GM21526 (cell line): Measurements from ENCODE around the gene DDX27.
"Not testable (repeated sequence)": the region's sequence is repeated elsewhere in the genome, so short reads cannot be mapped to it uniquely, and the experiment has no call there.

Experiments
- ATAC-seq: cut with Tn5 transposase; IDR thresholded peaks from one replicate; pipeline ENCODE4 v1.9.1; 2021; ENCODE audit warnings: moderate library complexity; ENCODE audit not compliant: unreplicated experiment, low FRiP score

DDX27 gene, protein sequence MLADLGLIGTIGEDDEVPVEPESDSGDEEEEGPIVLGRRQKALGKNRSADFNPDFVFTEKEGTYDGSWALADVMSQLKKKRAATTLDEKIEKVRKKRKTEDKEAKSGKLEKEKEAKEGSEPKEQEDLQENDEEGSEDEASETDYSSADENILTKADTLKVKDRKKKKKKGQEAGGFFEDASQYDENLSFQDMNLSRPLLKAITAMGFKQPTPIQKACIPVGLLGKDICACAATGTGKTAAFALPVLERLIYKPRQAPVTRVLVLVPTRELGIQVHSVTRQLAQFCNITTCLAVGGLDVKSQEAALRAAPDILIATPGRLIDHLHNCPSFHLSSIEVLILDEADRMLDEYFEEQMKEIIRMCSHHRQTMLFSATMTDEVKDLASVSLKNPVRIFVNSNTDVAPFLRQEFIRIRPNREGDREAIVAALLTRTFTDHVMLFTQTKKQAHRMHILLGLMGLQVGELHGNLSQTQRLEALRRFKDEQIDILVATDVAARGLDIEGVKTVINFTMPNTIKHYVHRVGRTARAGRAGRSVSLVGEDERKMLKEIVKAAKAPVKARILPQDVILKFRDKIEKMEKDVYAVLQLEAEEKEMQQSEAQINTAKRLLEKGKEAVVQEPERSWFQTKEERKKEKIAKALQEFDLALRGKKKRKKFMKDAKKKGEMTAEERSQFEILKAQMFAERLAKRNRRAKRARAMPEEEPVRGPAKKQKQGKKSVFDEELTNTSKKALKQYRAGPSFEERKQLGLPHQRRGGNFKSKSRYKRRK

DNA sequence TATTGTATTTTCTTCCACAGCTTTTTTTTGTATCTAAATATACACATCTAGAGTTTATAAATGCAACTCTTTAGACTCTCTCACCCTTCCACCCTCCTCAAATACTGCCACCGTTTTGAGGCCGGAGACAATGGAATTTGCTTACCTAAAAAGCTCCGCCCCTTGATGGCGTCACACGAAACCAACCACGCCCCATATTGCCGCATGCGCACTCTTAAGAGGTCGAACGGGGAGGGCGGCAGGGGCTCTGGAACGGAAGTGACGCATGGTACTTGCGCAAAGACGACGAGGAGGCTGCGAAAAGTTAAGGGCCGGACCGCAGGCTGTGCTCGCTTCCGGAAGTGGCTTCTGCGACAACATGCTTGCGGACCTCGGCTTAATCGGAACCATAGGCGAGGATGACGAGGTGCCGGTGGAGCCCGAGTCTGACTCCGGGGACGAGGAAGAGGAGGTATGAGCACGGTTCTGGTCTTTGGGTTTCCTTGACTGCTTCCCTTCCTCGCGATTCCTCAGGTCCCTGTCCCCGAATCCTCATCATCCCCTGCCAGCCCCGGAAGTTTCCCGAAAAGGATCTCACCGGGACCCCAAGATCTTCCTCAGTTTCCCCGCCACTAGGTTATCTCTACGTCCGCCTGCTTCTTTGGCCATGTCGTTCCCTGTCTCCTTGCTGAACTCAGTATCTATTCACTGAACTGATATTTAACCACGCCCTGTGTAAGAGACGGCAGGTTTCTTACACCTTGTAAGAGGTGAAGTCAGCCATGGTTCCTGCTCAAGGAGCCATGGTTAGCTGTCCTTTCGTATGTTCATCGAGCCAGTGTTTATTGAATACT is at the start of gene DDX27:
Gene DDX27 (plus strand): TSS at position 326 of the 833 bp plus-strand sequence. CDS start 33 bp downstream, at position 359.
- peak; percentile 87 for ATAC-seq

DNA sequence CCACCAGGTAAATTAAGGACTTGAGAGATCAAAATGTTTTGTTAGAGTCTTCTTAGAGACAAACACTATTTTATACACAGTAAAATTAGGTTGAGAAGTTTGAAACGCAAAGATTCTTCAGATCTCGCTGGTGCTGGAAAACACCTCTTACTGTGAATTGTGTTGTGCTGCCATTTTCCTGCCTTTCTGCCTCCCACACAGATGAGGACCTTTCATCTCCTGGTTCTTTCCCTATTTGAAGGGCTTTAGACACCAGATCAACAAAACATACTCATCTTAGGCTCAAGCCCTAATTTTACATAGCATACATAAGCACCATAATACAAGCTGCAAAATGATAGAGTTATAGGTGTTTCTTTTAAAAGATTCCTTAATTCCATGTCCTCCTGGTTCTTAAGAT is 49.7 kb upstream of the DDX27 start:
- no peak for ATAC-seq

DNA sequence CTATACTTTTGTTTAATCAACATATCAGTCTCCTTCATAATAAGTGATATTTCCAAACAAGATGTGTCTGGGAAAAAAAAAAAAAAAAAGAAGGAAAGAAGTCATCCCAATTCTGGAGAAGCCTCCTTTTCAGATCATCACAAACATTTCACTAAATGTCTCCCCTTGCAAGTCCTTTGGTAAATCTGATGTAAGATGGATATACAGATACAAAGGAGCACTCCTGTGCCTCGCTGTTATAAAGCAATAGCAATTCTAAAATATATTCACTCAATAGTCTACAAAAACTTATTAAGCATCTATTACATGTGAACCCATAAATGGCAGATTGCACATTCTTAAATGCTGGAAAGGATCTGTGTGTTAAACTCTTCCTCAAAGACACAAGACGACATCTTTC is 48.5 kb upstream of the DDX27 start:
- ATAC-seq = no peak

DNA sequence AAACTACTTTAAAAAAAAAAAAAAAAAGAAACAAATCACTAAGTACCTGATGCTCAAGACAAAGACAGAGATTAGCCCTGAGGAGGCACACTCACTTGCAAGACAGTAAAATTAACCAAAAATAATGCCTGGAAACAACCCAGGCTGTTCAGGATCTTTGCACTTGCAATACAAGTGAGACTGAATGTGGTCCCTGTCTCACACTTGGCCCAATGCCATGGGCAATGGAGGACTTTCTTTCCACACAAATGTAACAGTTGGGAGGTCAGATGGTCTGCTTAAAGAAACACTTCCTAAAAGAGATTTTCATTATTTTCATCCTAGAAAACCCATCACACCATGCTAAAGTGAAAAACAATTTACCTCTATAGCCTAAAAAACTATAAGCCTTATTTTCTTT is 47.3 kb upstream of the DDX27 start:
- ATAC-seq = no peak

DNA sequence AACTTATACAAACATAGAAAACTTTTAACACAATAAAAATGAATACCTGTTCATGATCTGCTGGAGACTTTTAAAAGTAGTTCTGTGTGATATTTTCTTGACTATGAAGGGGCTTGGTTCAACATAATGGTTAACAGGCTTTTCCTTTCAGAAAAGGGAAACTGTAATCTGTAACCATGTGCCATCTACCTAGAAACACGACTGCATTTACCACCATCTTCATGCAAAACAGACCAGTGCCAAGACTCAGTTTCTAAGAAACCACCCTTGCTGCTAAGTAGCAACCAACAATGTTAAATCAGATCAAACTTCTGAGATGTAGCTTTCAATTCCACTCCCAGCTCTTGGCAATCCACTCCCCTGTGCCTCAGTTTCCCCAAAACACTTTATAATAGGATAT is 46.8 kb upstream of the DDX27 start:
- ATAC-seq = no peak

DNA sequence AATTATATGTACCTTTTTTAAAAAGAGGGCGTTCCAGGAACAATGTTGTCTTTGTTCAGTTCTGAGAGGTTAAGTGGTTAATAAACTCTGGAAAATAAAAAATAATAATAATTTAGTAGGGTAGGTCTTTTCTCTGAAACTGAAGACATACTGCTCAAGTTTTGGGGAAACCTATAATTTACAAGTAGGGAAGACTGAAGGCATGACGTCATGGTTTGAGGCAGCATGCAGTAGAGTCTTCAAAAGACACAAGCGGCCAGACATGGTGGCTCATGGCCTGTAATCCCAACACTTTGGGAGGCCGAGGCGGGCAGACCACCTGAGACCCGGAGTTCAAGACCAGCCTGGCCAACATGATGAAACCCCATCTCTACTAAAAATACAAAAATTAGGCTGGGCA is 45.0 kb upstream of the DDX27 start:
- no peak for ATAC-seq

DNA sequence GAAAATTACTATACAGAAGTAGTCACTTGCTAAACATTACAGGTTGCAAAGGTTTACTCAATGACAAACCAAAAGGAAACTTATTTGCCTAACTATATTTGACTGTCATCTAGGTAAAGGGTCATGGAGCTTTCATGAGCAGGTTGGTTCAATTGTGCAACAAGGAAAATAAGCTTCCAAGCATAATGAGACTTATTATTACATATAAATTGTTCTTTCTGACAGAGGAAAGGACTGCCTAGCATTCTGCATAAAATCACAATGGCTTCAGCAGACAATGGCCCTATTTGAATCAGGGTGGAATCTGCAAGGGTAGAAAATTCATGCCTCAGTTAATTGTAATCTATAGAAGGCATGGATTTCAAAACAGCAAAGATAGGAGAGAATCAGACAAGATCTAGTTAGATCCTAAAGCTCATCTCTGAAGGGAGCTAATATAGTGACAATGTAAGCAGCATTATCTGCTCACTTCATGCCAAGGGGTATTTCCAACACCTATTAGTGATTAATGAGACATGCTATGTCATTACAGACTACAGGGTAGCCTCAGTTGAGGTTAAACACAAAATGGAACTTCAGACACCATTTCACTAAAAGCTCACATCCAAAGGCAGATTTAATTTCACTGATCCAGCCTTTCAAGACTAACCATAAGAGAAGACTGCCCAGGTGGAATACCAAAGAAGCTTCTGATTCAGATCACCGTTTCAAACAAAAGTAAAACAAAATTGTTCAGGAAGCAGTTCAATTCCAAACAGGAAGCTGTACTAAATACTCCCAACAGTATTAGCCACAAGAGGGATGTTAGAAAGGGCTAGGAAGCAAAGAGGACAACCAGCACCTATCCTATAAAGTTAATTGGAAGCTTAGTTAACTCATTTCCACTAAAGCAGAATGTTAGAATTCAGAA is 39.6 kb upstream of the DDX27 start:
- ATAC-seq = no peak

DNA sequence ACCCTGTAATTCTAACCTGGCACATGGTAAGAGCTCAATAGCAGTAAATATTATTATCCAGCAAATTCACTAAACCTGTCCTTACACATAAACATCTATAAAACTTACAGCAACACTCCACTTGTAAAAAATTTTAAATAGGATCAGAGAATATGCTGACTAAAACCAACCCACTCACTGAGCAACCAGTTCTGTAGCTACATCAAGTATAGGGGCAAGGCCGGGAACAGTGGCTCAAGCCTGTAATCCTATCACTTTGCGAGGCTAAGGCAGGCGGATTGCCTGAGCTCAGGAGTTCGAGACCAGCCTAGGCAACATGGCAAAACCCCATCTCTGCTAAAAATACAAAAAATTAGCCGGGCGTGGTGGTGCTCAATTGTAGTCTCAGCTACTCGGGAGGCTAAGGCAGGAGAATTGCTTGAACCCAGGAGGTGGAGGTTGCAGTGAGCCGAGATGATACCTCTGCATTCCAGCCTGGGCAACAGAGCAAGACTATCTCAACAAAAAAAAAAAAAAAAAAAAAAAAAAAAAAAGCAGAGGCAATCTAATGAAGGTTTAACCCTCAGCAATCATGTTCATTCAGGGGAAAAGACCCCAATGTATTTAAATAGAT is 37.8 kb upstream of the DDX27 start:
- no peak for ATAC-seq

DNA sequence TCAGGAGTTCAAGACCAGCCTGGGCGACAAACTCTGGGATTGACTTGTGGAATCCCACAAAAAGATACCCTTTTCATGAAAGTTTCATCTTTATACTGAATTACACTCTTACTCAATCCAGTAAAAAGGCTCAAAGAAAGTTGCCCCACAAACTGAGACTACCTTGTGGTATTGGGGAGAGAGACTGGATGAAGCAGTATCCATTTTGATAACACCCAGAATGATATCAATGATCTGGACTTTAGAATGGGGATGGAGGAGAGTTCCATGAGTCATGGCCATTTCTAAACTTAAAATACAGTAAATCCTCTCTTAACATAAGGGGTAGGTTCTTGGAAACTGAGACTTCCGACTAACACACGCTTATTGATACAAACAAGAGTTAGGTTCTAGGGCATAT is 35.8 kb upstream of the DDX27 start:
- ATAC-seq = no peak

DNA sequence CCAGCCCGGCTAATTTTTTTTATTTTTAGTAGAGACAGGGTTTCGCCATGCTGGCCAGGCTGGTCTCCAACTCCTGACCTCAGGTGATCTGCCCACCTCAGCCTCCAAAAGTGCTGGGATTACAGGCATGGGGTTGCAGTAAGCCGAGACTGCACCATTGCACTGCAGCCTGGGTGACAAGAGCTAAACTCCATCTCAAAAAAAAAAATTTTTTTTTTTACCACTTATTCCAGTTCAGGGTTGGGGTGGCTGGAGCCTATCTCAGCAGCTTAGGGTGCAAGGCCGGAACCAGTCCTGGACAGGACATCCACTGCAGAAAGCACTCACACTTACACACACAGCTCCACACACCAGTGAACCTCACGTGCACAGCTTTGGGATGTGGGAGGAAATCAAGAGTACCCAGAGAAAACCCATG is 35.1 kb upstream of the DDX27 start:
- not testable (repeated sequence) for ATAC-seq

DNA sequence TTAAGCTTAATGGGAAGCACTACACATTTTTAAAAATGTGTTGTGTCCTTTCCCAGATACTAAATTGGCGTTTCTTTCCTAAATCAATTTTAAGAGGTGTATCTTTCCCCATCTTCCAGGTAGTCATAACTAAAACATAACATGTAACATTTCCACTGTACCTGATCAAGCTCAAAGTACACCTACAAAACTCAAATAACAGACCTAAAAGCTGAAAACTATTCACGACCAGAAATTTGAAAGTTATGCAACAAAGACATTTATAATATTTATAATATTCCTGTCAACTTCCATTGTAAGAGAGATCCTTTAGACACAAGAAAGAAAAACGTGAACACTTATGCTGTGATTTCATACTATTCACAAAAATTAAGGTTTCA is 34.5 kb upstream of the DDX27 start:
- ATAC-seq = no peak

DNA sequence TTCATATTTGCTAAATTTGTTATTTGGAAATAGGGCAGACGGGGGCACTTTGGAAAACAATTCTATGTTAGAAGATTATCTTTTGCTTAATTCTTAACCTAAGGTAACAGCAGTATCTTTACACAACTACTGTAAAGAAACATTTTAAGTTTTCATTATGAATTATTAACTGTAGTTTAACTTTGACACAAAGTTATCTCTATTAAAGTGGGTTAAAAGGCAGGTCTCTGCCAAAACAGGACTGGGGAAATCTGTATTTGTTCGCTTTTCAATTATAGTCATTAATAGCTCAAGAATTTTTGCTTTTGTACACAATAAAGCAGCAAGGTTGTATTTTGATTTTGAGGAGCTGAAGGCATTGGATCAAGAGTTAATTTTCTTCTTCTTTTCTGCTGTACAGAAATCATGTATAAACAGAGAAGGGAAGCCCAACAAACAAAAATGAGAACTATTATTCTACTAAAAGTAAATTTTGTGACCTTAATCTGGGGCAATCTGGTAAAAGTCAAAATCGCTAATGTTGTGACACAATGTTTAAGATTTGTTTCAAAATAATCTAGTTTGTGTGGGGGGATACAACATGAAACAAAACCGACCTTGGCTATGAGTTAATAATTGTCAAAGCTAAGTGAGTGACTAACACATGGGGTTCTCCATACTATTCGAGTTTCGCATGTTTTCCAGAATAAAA is 34.0 kb upstream of the DDX27 start:
- ATAC-seq = no peak

DNA sequence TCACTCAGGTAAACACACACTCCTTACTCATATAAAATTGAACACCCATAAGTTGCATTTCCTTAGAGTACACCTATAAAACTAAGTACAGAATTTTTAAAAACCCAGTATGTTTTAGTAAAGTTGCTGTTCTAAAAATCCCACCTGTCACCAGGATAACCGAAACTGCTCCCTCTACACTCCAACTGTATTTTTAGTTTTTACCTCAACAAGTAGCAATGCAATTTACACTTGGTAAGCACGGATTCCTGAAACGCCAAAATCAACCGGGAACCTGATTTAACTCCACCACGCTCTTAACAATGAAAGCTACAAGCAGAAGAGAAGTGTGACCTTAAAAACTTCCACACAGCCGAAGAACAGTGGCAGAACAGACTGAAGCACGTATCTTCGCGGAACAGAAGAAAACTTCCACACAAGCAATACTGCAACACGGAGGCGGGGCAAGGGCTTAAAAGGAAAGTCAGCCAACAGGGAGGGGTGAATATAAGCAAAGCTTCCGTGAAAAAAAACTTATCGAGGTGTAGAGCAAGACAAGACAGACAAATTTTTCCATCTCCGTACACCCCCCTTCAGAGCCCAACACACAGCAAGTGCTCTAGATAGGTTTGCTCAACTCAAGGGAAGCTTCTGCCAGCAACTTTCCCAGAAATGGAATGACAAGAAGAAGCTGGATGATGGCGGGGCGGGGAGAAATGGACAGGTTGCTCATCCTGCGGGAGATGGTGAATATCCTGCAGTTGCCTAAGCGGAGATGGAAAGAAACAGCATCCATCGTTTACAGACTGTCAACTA is 32.5 kb upstream of the DDX27 start:
- no peak for ATAC-seq

DNA sequence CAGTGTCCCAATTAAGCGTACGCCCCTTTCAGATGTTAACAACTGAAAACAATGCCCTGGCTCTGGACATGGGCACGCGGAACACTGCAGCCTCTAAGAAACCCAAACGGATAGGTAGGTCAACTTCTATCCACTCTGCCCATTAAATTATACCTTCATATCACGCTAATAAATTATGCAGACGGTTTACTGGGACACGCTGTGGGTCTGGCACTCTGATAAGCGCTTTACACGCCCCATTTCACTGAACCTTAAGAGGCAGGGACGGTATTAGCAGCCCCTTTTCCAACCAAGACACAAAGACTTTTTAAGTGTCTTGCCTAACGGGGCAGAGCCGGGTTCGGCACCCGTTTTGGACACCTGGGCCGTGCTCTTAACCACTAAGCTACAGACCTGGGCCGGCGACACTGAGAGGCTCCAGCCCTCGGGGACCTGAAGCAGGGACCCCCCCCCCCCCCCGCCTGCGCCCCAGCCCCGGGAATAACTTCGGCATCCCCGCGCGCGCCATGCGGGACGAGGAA is 31.8 kb upstream of the DDX27 start:
- ATAC-seq = peak; percentile 8

DNA sequence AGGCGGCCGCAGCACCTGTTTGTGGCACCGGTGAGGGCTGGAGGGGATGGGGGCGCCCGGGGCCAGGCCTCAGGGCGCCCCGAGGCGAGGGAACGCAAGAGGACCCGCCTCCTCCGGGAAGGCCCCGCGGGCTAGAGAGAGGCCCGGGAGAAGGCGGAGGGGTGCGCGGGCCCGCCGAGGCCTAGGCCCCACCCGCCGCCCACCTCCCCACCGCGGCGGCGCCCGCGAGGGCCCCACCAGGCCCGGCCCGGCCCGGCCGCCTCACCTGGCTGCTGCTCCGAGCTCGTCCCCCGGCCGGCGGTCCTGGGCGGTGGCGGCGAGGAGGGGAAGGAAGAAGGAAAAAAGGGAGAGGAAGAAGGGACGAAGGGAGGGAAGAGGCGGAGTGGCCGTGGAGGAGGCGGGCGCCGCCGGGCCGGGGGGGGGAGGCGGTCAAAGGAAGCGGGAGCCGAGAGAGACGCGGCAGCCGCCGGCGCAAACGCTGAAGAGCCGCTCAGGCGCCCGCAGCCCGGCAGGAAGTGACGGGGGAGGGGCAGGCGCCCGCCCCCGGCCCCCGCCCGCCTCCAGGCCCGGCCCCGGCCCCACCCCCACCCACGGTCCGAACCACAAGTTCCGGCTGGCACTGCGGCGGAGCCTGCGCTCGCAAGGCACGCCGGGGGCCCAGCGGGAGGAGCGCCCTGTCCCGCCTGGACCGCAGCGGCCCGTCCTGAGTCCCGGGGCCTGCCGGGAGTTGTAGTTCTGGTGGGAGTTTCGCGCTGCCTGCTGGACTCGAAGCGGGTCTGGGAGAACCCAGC is 31.2 kb upstream of the DDX27 start, which contains the start of gene STAU1:
Gene STAU1 (minus strand): TSS at position 484 of the 791 bp plus-strand sequence. CDS start 22,133 bp downstream, outside the sequence.
- ATAC-seq = peak; percentile 89

DNA sequence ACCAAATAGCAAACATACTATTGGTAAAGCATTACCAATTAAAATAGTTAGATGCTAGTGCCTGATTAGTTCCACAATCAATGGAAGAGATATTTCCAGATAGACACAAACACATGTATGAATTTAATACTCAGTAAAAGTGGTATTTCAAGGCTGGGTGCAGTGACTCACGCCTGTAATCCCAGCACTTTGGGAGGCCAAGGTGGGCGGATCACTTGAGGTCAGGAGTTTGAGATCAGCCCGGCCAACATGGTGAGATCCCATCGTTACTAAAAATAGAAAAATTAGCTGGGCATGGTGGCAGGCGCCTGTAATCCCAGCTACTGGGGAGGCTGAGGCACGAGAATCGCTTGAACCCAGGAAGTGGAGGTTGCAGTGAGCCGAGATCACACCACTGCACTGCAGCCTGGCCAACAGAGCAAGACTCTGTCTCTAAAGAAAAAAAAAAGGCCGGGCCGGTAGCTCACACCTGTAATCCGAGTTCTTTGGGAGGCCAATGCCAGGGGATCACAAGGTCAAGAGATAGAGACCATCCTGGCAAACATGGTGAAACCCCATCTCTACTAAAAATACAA is 26.2 kb upstream of the DDX27 start:
- not testable (repeated sequence) for ATAC-seq
